CD14-positive monocyte (primary cell): ENCODE data around the gene TUBB4B. TPM values are rescaled to one million over a fixed set of nuclear protein-coding genes. Genes with fewer than 3 reads are reported as not detected.

Experiments used
- DNase-seq, 3 donors: peaks; one replicate each; pipeline ENCODE4 v3.0.0-alpha.2; 2011 to 2022
- H2AFZ ChIP-seq: 2 replicates; pipeline ENCODE4 v1.6.0; 2012; ENCODE audit warnings: mild to moderate bottlenecking, low read depth, low read length, inconsistent platforms; ENCODE audit not compliant: insufficient read depth, poor library complexity, severe bottlenecking
- H3K27ac ChIP-seq, 2 donors: 1 replicate in 1 of 2; 2 replicates in 1 of 2; pipeline ENCODE4 v1.5.1; 2012 to 2013; ENCODE audit warnings: low read length in 2 of 2, control low read depth in 1 of 2, inconsistent platforms in 1 of 2, low read depth in 1 of 2, mild to moderate bottlenecking in 1 of 2
- H3K27me3 ChIP-seq, 2 donors: one replicate each; pipeline versions ENCODE4 v1.6.0 to v1.6.1; 2011 to 2013; ENCODE audit warnings: low read length in 2 of 2; ENCODE audit not compliant: control insufficient read depth in 2 of 2, insufficient read depth in 2 of 2
- H3K36me3 ChIP-seq, 2 donors: replicated peaks in 1 of 2; 1 replicate in 1 of 2; 2 replicates in 1 of 2; pipeline versions ENCODE4 v1.5.1 to v1.6.1; 2012 to 2013; ENCODE audit warnings: low read length in 2 of 2, control low read depth in 1 of 2, inconsistent platforms in 1 of 2, mild to moderate bottlenecking in 1 of 2; ENCODE audit not compliant: insufficient read depth in 2 of 2, control insufficient read depth in 1 of 2
- H3K4me1 ChIP-seq, 2 donors: 1 replicate in 1 of 2; 2 replicates in 1 of 2; pipeline versions ENCODE4 v1.5.1 to v1.6.1; 2012 to 2013; ENCODE audit warnings: low read length in 2 of 2, control low read depth in 1 of 2, inconsistent platforms in 1 of 2, mild to moderate bottlenecking in 1 of 2, moderate library complexity in 1 of 2; ENCODE audit not compliant: insufficient read depth in 2 of 2, control insufficient read depth in 1 of 2
- H3K4me2 ChIP-seq: replicated peaks from 2 replicates; pipeline ENCODE3; 2012; ENCODE audit warnings: low read length, moderate library complexity, mild to moderate bottlenecking; ENCODE audit not compliant: poor library complexity, severe bottlenecking; ENCODE audit errors: extremely low read depth
- H3K4me3 ChIP-seq, 3 experiments: fragments of 200-600 bp in 1 of 3; sonication (generic) in 1 of 3; replicated peaks in 1 of 3; 1 replicate in 2 of 3; 2 replicates in 1 of 3; pipeline ENCODE4 v1.5.1; 2011 to 2013; ENCODE audit warnings: low read length in 3 of 3, mild to moderate bottlenecking in 3 of 3, control low read depth in 2 of 3, low read depth in 2 of 3, inconsistent platforms in 1 of 3, moderate library complexity in 1 of 3
- H3K79me2 ChIP-seq: 2 replicates; pipeline ENCODE4 v1.6.0; 2012; ENCODE audit warnings: mild to moderate bottlenecking, control low read depth, inconsistent platforms, low read length, moderate library complexity; ENCODE audit not compliant: insufficient read depth
- H3K9ac ChIP-seq: 2 replicates; pipeline ENCODE4 v1.6.0; 2017; ENCODE audit warnings: low read length, mild to moderate bottlenecking; ENCODE audit not compliant: insufficient read depth, poor library complexity, severe bottlenecking
- H3K9me3 ChIP-seq, 2 donors: replicated peaks in 1 of 2; 1 replicate in 1 of 2; 2 replicates in 1 of 2; pipeline versions ENCODE4 v1.5.1 to v1.6.1; 2012 to 2013; ENCODE audit warnings: low read length in 2 of 2, control low read depth in 1 of 2; ENCODE audit not compliant: control insufficient read depth in 1 of 2, insufficient read depth in 1 of 2
- H4K20me1 ChIP-seq: 2 replicates; pipeline ENCODE4 v1.6.0; 2012; ENCODE audit warnings: mild to moderate bottlenecking, low read length, control low read depth, moderate library complexity; ENCODE audit not compliant: insufficient read depth
- H3K27ac Mint-ChIP-seq, 7 donors: one replicate each; pipeline ENCODE4 v1.8.0; 2020; ENCODE audit warnings: mild to moderate bottlenecking in 7 of 7, mixed read lengths in 7 of 7, moderate library complexity in 6 of 7, inconsistent platforms in 2 of 7
- H3K27me3 Mint-ChIP-seq, 3 donors: one replicate each; pipeline ENCODE4 v1.8.0; 2021 to 2022; ENCODE audit warnings: low read depth in 3 of 3, mild to moderate bottlenecking in 3 of 3, mixed read lengths in 3 of 3, moderate library complexity in 3 of 3, inconsistent platforms in 1 of 3
- H3K36me3 Mint-ChIP-seq, 2 donors: one replicate each; pipeline ENCODE4 v1.8.0; 2020; ENCODE audit warnings: mixed read lengths in 2 of 2, inconsistent platforms in 1 of 2, mild to moderate bottlenecking in 1 of 2
- H3K4me1 Mint-ChIP-seq: one replicate; pipeline ENCODE4 v1.8.0; 2020; ENCODE audit warnings: mild to moderate bottlenecking, mixed read lengths
- H3K4me3 Mint-ChIP-seq, 2 donors: one replicate each; pipeline ENCODE4 v1.8.0; 2020; ENCODE audit warnings: mild to moderate bottlenecking in 2 of 2, mixed read lengths in 2 of 2, moderate library complexity in 1 of 2
- H3K9me3 Mint-ChIP-seq, 7 donors: one replicate each; pipeline ENCODE4 v1.8.0; 2020 to 2022; ENCODE audit warnings: mixed read lengths in 7 of 7, mild to moderate bottlenecking in 6 of 7, moderate library complexity in 6 of 7, inconsistent platforms in 2 of 7
- WGBS: methylation state at CpG from one replicate; pipeline ENCODE4 v1.1.5; 2013; ENCODE audit warnings: missing lambda C conversion rate; ENCODE audit not compliant: insufficient coverage; 5-methylcytosine and 5-hydroxymethylcytosine counted together
- intact Hi-C, 2 donors: fragments of 100-400 bp; cut with micrococcal nuclease; formaldehyde crosslinking; loops; one replicate each; pipeline versions ENCODE4 v1.15.0 to v1.15.1; 2023
- polyA plus RNA-seq, 3 donors: library from polyadenylated mRNA; depleted of rRNA in 1 of 3; unstranded in 2 of 3; stranded (reverse) in 1 of 3; fragments of 300-500 nt in 2 of 3; fragments of >200 nt in 1 of 3; fragmentation: Illumina TruSeq in 2 of 3; gene quantifications; 1 replicate in 2 of 3; 2 replicates in 1 of 3; pipeline ENCODE4 v1.2.3, GENCODE V29; 2012 to 2021
- TF ChIP-seq, protein P1 (sequence below): fragments of 200-600 bp; IDR thresholded peaks from one replicate; pipeline ENCODE4 v1.8.0; 2022; ENCODE audit warnings: antibody characterized with exemption, mild to moderate bottlenecking

The TUBB4B gene
- polyA plus RNA-seq, 3 donors = 58.1 to 284 (median 70.8) TPM

DNA sequence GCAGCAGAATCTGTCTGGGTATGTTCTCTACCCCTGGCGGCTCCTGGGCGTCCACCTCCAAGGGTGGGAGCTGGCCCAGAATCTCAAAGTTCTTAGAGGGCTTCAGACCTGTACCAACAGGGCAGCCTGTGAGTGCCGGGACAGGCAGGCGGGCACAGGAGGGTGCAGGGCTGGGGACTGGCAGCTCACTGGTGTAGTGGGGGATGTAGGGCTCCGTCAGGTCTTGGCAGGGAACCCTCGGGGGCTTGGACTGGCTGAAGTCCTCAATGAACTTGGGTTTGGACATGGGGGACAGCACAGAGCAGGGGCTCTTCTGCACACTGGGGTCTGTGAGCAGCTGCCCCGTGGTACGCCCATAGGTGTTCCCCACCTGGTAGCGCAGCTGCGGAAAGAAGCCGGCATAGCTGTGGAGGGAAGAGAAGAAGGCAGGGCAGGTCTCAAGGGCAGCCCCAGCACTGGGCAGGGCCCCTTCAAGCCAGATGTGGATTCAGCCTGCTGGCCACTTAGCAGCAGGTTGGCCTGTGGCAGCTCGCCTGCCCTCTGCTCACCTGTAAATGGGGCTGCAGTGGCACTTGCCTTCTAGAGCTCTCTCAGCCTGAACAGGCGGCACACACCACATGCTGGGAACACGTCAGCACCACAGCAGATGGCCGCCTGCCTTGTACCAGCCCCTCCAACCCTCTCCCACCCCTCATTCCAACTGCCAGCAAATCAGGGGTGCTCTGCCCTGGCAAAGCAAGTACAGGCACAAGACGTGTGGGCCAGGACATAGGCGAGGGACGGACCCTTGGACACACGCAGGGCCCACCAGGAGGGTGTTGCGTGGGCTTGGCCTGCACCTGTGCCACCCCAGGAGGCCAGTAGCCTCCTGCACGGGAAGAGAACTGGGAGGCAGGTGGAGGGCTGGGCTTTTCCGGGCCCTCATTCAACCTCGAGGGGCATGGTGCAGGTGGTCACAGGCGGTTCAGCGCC, 4.6 kb downstream of the TUBB4B start:
- Histone ChIP-seq H3K36me3 (peaks cover 18 to 19% of the 10 kb centered on the region in 2 donors), H3K27me3 (no peaks in the 10 kb centered on the region), H3K4me1 (peaks cover 18 to 26% of the 10 kb centered on the region in 2 donors), H3K9me3 (no peaks in the 10 kb centered on the region), H3K4me2 (no peak overlapping the region), H3K4me3 (no peak overlapping the region), H3K9ac (no peak overlapping the region), H4K20me1 (peaks cover 33% of the 10 kb centered on the region), H3K27ac (no peak overlapping the region), H3K79me2 (peaks cover 17% of the 10 kb centered on the region), H2AFZ (no peak overlapping the region)
- no peak for DNase-seq
- intact Hi-C loops = no loop called here
- H3K27me3 Mint-ChIP-seq = peaks cover 2 to 7% (median 6%) of the 10 kb centered on the region in 3 donors
- H3K36me3 Mint-ChIP-seq = peaks cover 15 to 18% of the 10 kb centered on the region in 2 donors
- TF ChIP-seq, protein P1, sequence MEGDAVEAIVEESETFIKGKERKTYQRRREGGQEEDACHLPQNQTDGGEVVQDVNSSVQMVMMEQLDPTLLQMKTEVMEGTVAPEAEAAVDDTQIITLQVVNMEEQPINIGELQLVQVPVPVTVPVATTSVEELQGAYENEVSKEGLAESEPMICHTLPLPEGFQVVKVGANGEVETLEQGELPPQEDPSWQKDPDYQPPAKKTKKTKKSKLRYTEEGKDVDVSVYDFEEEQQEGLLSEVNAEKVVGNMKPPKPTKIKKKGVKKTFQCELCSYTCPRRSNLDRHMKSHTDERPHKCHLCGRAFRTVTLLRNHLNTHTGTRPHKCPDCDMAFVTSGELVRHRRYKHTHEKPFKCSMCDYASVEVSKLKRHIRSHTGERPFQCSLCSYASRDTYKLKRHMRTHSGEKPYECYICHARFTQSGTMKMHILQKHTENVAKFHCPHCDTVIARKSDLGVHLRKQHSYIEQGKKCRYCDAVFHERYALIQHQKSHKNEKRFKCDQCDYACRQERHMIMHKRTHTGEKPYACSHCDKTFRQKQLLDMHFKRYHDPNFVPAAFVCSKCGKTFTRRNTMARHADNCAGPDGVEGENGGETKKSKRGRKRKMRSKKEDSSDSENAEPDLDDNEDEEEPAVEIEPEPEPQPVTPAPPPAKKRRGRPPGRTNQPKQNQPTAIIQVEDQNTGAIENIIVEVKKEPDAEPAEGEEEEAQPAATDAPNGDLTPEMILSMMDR = no peak
- H3K4me3 Mint-ChIP-seq = no peak overlapping the region
- peaks cover 24% of the 10 kb centered on the region for H3K4me1 Mint-ChIP-seq
- WGBS = 95% methylated on average over 25 of the region's 25 CpGs
- peak overlapping the region in 2 of 7 donors; percentile 38 to 55 for H3K27ac Mint-ChIP-seq
- peaks cover 0 to 3% (median 0%) of the 10 kb centered on the region in 7 donors for H3K9me3 Mint-ChIP-seq

DNA sequence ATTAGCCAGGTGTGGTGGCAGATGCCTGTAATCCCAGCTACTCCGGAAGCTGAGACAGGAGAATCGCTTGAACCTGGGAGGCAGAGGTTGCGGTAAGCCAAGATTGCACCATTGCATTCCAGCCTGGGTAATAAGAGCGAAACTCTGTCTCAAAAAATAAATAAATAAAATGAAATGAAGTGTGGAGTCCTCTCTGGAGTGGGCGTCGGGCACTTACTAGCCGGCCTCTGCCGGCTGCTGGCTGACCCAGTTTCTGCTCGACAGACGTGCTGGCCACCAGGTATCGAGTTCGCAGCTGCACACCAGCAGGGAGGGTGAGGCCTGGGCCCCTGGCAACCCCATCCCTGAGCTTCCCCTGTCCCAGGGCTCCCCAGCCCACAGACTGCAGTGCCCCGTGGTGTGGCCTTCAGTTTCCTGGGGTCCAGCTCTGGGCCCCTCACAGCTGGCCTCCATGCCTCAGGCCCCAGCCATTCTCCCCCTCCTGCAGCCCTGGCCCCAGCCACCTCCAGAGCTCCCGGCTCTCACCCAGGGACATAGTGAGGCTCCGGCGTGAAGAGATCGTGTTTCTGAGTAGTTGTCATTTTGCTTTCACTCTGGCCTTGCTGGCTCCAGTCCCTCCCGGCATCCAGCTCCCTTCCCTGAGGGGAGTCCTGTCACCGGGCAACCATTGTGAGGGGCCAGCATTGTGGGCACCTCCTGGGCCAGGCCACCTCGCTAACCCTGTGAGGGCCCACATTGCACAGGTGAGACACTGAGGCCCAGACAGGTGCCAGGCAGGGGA, 6.2 kb downstream of the TUBB4B start:
- Histone ChIP-seq H3K9me3 (no peaks in the 10 kb centered on the region), H4K20me1 (peaks cover 25% of the 10 kb centered on the region), H3K4me2 (no peak overlapping the region), H3K27me3 (no peaks in the 10 kb centered on the region), H3K4me3 (no peak overlapping the region), H3K27ac (no peak overlapping the region), H3K4me1 (peaks cover 12 to 19% of the 10 kb centered on the region in 2 donors), H3K9ac (no peak overlapping the region), H2AFZ (no peak overlapping the region), H3K36me3 (peaks cover 14 to 15% of the 10 kb centered on the region in 2 donors), H3K79me2 (peaks cover 8% of the 10 kb centered on the region)
- H3K27me3 Mint-ChIP-seq = peaks cover 2 to 7% (median 6%) of the 10 kb centered on the region in 3 donors
- DNase-seq = no peak
- peaks cover 13 to 15% of the 10 kb centered on the region in 2 donors for H3K36me3 Mint-ChIP-seq
- H3K4me3 Mint-ChIP-seq = no peak overlapping the region
- peaks cover 21% of the 10 kb centered on the region for H3K4me1 Mint-ChIP-seq
- TF ChIP-seq, protein P1 = no peak
- 86% methylated on average over 13 of the region's 20 CpGs for whole genome bisulfite sequencing
- intact Hi-C loops = no loop called here
- H3K9me3 Mint-ChIP-seq = no peaks in the 10 kb centered on the region
- H3K27ac Mint-ChIP-seq = no peak overlapping the region
